CD4-positive, alpha-beta memory T cell (primary cell): ENCODE measurements around the gene ZDHHC19. TPM values are rescaled to one million over a fixed set of nuclear protein-coding genes. Genes with fewer than 3 reads are reported as not detected.

Experiments
- CTCF ChIA-PET: fragments of 350-600 bp; sonication (Branson Sonifier 250); formaldehyde crosslinking; loops from one replicate; lab custom pipeline; 2021; ENCODE audit warnings: inconsistent platforms; ENCODE audit not compliant: partially characterized antibody; lab: Charles Lee
- POLR2A ChIA-PET: fragments of 350-600 bp; sonication (Branson Sonifier 250); formaldehyde crosslinking; loops from one replicate; lab custom pipeline; 2021; ENCODE audit not compliant: partially characterized antibody; lab: Charles Lee
- DNase-seq, 5 donors: peaks; one replicate each; pipeline versions ENCODE4 v3.0.0 to v3.0.0-alpha.2; 2020 to 2022; ENCODE audit warnings: mixed read lengths in 1 of 5
- H3K27ac ChIP-seq: one replicate; pipeline ENCODE4 v1.7.0; 2013; ENCODE audit warnings: low read depth, low read length
- H3K27me3 ChIP-seq: 2 replicates; pipeline ENCODE4 v1.7.0; 2013; ENCODE audit warnings: mild to moderate bottlenecking, low read length, moderate library complexity; ENCODE audit not compliant: insufficient read depth
- H3K36me3 ChIP-seq: 2 replicates; pipeline ENCODE4 v1.7.0; 2013; ENCODE audit warnings: mild to moderate bottlenecking, low read length, moderate library complexity; ENCODE audit not compliant: insufficient read depth
- H3K4me1 ChIP-seq: 2 replicates; pipeline ENCODE4 v1.7.0; 2013; ENCODE audit warnings: mild to moderate bottlenecking, low read length, moderate library complexity; ENCODE audit not compliant: insufficient read depth
- H3K4me3 ChIP-seq, 2 donors: one replicate each; pipeline ENCODE4 v1.7.0; 2013; ENCODE audit warnings: low read length in 2 of 2, mild to moderate bottlenecking in 1 of 2
- H3K9me3 ChIP-seq, 2 donors: one replicate each; pipeline ENCODE4 v1.7.0; 2013; ENCODE audit warnings: low read length in 2 of 2, control low read depth in 1 of 2; ENCODE audit not compliant: control insufficient read depth in 1 of 2
- H3K27ac Mint-ChIP-seq, 7 donors: one replicate each; pipeline ENCODE4 v1.8.0; 2020 to 2021; ENCODE audit warnings: mixed read lengths in 7 of 7, mild to moderate bottlenecking in 6 of 7, inconsistent platforms in 3 of 7, moderate library complexity in 3 of 7
- H3K27me3 Mint-ChIP-seq, 2 donors: one replicate each; pipeline ENCODE4 v1.8.0; 2020 to 2021; ENCODE audit warnings: mixed read lengths in 2 of 2
- H3K36me3 Mint-ChIP-seq, 2 donors: one replicate each; pipeline ENCODE4 v1.8.0; 2020 to 2021; ENCODE audit warnings: mixed read lengths in 2 of 2, inconsistent platforms in 1 of 2, mild to moderate bottlenecking in 1 of 2
- H3K4me1 Mint-ChIP-seq, 4 donors: one replicate each; pipeline ENCODE4 v1.8.0; 2020 to 2021; ENCODE audit warnings: mixed read lengths in 4 of 4, mild to moderate bottlenecking in 1 of 4
- H3K4me3 Mint-ChIP-seq, 8 donors: one replicate each; pipeline ENCODE4 v1.8.0; 2020 to 2021; ENCODE audit warnings: mixed read lengths in 8 of 8, mild to moderate bottlenecking in 7 of 8, moderate library complexity in 6 of 8, inconsistent platforms in 3 of 8
- H3K9me3 Mint-ChIP-seq, 8 donors: one replicate each; pipeline ENCODE4 v1.8.0; 2020 to 2021; ENCODE audit warnings: mixed read lengths in 8 of 8, mild to moderate bottlenecking in 5 of 8, inconsistent platforms in 3 of 8, moderate library complexity in 1 of 8
- intact Hi-C: fragments of 100-400 bp; cut with micrococcal nuclease; formaldehyde crosslinking; loops from one replicate; pipeline ENCODE4 v1.15.1; 2023
- polyA plus RNA-seq, 2 donors: library from polyadenylated mRNA; unstranded; fragments of 300-500 nt; fragmentation: Illumina TruSeq; gene quantifications; one replicate each; pipeline ENCODE4 v1.2.3, GENCODE V29; 2021
- total RNA-seq, 2 experiments: library from RNA; stranded (reverse); gene quantifications; one replicate each; pipeline ENCODE4 v1.2.3, GENCODE V29; 2021

The ZDHHC19 gene
- total and polyA plus RNA-seq, 4 experiments from 2014 or later: not detected

GRCh38 chr3:196149375-196149774, 61.8 kb downstream of the ZDHHC19 start:
- Mint-ChIP-seq H3K27ac (no peak overlapping the region), H3K27me3 (no peaks in the 10 kb centered on the region), H3K4me3 (no peak overlapping the region), H3K36me3 (peaks cover 0 to 5% of the 10 kb centered on the region in 2 donors), H3K9me3 (peaks cover 0 to 7% (median 4%) of the 10 kb centered on the region in 8 donors), H3K4me1 (peaks cover 0 to 4% (median 0%) of the 10 kb centered on the region in 4 donors)
- no peaks in the 10 kb centered on the region for H3K27me3 ChIP-seq
- ChIA-PET CTCF (no interaction called here), POLR2A (no interaction called here)
- DNase-seq: no peak
- H3K27ac ChIP-seq: no peak overlapping the region
- intact Hi-C loops: no loop called here
- H3K4me1 ChIP-seq: peaks cover under 1% of the 10 kb centered on the region
- no peaks in the 10 kb centered on the region for H3K36me3 ChIP-seq
- H3K9me3 ChIP-seq: no peaks in the 10 kb centered on the region
- no peak overlapping the region for H3K4me3 ChIP-seq

Other genes with a start within 250 kb of the ZDHHC19 start
- 10 to 100 TPM; 63.2 to 73.1 TPM for gene TFRC, start 129.3 kb downstream of the ZDHHC19 start, total RNA-seq
- 10 to 100 TPM; 21.7 to 38.3 TPM for gene TFRC, start 129.3 kb downstream of the ZDHHC19 start, polyA plus RNA-seq
- not detected for gene SLC51A, start 5.1 kb upstream of the ZDHHC19 start, total RNA-seq
- gene SLC51A, start 5.1 kb upstream of the ZDHHC19 start, polyA plus RNA-seq: 1 to 10 TPM in 1 of 2 donors, not detected in 1; 2.7 TPM
- 10 to 100 TPM; 70.1 to 73.7 TPM for gene PCYT1A, start 76.3 kb upstream of the ZDHHC19 start, total RNA-seq
- gene PCYT1A, start 76.3 kb upstream of the ZDHHC19 start, polyA plus RNA-seq: 10 to 100 TPM; 11.0 to 25.5 TPM
- gene DYNLT2B, start 106.8 kb upstream of the ZDHHC19 start, total RNA-seq: 1 to 10 TPM; 6.0 to 7.4 TPM
- 10 to 100 TPM; 18.5 to 31.1 TPM for gene DYNLT2B, start 106.8 kb upstream of the ZDHHC19 start, polyA plus RNA-seq
- 1 to 10 TPM; 2.4 to 2.6 TPM for gene TM4SF19, start 127.0 kb upstream of the ZDHHC19 start, total RNA-seq
- under 1 TPM in 1 of 2 donors, not detected in 1; 0.11 TPM for gene TM4SF19, start 127.0 kb upstream of the ZDHHC19 start, polyA plus RNA-seq
- 10 to 100 TPM; 72.6 to 90.8 TPM for gene UBXN7, start 221.0 kb upstream of the ZDHHC19 start, total RNA-seq
- gene UBXN7, start 221.0 kb upstream of the ZDHHC19 start, polyA plus RNA-seq: 10 to 100 TPM; 16.8 to 31.6 TPM